ENCODE measurements around the gene APOL4.
"Not testable (repeated sequence)": the region's sequence is repeated elsewhere in the genome, so short reads cannot be mapped to it uniquely, and the experiment has no call there.

The APOL4 gene, protein sequence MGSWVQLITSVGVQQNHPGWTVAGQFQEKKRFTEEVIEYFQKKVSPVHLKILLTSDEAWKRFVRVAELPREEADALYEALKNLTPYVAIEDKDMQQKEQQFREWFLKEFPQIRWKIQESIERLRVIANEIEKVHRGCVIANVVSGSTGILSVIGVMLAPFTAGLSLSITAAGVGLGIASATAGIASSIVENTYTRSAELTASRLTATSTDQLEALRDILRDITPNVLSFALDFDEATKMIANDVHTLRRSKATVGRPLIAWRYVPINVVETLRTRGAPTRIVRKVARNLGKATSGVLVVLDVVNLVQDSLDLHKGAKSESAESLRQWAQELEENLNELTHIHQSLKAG

DNA sequence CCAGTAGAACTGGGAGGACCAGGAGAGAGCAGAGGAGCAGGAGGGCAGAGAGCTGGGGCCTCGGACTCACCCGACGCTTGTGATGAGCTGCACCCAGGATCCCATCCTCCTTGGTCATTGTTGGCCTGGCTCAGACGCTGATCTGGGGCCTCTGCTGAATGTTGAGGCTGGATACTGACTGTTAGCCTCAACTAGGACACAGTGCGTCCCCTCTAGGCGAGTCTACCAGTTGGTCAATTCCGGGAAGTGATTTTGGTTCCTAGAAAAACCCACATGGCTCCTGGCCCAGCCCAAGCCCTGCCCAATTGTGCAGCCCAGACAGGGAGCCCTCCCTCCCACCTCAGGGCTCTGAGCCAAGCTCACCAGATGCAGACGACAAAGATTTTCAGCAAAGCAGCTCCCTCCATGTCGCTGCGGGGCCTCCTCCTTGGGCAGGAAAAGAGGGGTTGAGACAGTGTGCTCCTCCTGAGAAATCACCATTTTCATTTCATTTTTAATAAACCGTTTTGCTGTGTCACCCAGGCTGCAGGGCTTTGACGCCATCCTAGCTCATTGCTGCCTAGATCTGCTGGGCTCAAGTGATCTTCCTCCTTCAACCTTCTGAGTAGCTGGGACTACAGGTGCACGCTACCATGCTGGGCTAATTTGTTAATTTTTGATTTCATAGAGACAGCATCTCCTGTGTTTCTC is at the start of gene APOL4:
Gene APOL4 (minus strand): TSS at position 180 of the 690 bp plus-strand sequence. CDS start 75 bp downstream, at position 105.
- TF ChIP-seq, protein P1, sequence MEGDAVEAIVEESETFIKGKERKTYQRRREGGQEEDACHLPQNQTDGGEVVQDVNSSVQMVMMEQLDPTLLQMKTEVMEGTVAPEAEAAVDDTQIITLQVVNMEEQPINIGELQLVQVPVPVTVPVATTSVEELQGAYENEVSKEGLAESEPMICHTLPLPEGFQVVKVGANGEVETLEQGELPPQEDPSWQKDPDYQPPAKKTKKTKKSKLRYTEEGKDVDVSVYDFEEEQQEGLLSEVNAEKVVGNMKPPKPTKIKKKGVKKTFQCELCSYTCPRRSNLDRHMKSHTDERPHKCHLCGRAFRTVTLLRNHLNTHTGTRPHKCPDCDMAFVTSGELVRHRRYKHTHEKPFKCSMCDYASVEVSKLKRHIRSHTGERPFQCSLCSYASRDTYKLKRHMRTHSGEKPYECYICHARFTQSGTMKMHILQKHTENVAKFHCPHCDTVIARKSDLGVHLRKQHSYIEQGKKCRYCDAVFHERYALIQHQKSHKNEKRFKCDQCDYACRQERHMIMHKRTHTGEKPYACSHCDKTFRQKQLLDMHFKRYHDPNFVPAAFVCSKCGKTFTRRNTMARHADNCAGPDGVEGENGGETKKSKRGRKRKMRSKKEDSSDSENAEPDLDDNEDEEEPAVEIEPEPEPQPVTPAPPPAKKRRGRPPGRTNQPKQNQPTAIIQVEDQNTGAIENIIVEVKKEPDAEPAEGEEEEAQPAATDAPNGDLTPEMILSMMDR (IDR thresholded peaks at IDR 0.05; ENCODE audit: insufficient read depth, low read length, missing control alignments) = no peak
- H3K4me3 ChIP-seq (ENCODE audit: low read depth, low read length) = no peak within 1 kb of the TSS
- POLR2A ChIA-PET = no interaction called here

DNA sequence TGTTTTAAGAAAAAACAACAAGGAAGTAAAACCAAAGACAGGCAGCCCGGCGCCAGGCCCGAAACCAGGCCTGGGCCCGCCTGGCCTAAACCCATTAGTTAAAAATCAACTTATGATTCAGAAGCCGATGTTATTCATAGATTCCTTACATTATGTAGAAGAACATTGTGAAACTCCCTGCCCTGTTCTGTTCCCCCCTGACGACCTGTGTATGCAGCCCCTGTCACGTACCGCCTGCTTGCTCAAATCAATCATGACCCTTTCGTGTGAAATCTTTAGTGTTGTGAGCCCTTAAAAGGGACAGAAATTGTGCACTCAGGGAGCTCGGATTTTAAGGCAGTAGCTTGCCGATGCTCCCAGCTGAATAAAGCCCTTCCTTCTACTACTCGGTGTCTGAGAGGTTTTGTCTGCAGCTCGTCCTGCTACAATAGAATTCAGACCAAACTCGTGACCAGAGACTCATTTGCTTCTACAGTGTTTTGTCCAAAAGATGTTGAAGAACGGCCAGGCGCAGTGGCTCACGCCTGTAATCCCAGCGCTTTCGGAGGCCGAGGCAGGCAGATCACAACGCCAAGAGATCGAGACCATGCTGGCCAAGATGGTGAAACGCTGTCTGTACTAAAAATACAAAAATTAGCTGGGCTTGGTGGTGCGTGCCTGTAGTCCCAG is 48.8 kb upstream of the APOL4 start:
- CTCF ChIA-PET = interaction anchor here (4.2 kb wide), 1 partner anchor 11 kb away, joined by 22 read pairs; the partner anchor contains the start of gene APOL2
- H3K4me3 ChIP-seq (ENCODE audit: low read depth, low read length); POLR2A ChIA-PET; DNase-seq (ENCODE audit: low read depth, low spot score): not testable (repeated sequence)

More for the DNA sequence above, at the start of gene APOL4:
- CTCF ChIA-PET = interaction anchor here (1.7 kb wide), 1 partner anchor 285 kb away, joined by 7 read pairs; no protein-coding TSS in a partner anchor
- DNase-seq (ENCODE audit: low read depth, low spot score) = no peak

DNA sequence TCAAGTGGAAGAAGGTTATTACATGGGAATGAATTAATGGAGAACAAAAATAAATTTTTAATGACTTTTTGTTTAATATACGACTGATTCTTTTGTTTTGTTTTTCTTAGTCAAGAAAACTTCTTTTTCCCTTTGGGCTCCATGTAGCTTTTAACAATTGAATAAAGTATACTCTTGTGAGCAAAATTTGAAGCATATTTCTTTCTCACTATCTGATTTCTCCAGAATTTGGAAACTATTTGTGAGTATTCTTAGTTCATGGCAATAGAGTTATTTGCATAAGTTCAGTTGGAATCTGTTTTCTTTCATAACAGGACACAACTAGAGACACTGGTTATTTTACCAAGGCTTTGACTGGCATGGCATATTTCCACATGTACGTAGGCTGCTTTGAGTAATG is 47.6 kb upstream of the APOL4 start:
- TF ChIP-seq, protein P1 (IDR thresholded peaks at IDR 0.05; ENCODE audit: insufficient read depth, low read length, missing control alignments) = no peak
- CTCF ChIA-PET = interaction anchor here (1.1 to 4.2 kb wide), 3 partner anchors 10 to 12 kb away, joined by 3 to 22 read pairs (median 4); partner anchors contain the start of gene APOL2
- POLR2A ChIA-PET = no interaction called here
- no peak overlapping the region for H3K4me3 ChIP-seq (ENCODE audit: low read depth, low read length)
- no peak for DNase-seq (ENCODE audit: low read depth, low spot score)

GRCh38 chr22:36247955-36248354 is 46.3 kb upstream of the APOL4 start:
- no peak overlapping the region for H3K4me3 ChIP-seq (ENCODE audit: low read depth, low read length)
- no peak for DNase-seq (ENCODE audit: low read depth, low spot score)
- TF ChIP-seq, protein P1 (IDR thresholded peaks at IDR 0.05; ENCODE audit: insufficient read depth, low read length, missing control alignments) = no peak
- ChIA-PET POLR2A (no interaction called here), CTCF (interaction anchor here (1.2 to 4.2 kb wide), 2 partner anchors 9 to 11 kb away, joined by 4 to 22 read pairs; partner anchors contain the start of gene APOL2)

GRCh38 chr22:36246718-36247117 is 45.1 kb upstream of the APOL4 start:
- ChIA-PET CTCF (interaction anchor here (1.5 kb wide), 1 partner anchor 68 kb away, joined by 3 read pairs; no protein-coding TSS in a partner anchor), POLR2A (no interaction called here)
- DNase-seq (ENCODE audit: low read depth, low spot score) = no peak
- TF ChIP-seq, protein P1 (IDR thresholded peaks at IDR 0.05; ENCODE audit: insufficient read depth, low read length, missing control alignments) = no peak
- H3K4me3 ChIP-seq (ENCODE audit: low read depth, low read length) = no peak overlapping the region

- H3K4me3 ChIP-seq (ENCODE audit: low read depth, low read length) = no peak overlapping the region
- CTCF ChIA-PET = interaction anchor here (1.5 kb wide), 1 partner anchor 67 kb away, joined by 3 read pairs; no protein-coding TSS in a partner anchor
Measured at GRCh38 chr22:36245805-36246356, 44.3 kb upstream of the APOL4 start.

More at GRCh38 chr22:36245805-36246356, 44.3 kb upstream of the APOL4 start:
- POLR2A ChIA-PET = no interaction called here
- TF ChIP-seq, protein P1 (IDR thresholded peaks at IDR 0.05; ENCODE audit: insufficient read depth, low read length, missing control alignments) = no peak
- no peak for DNase-seq (ENCODE audit: low read depth, low spot score)

Data from AG04449 (cell line).